OCI-LY7 (cell line): ENCODE data around the gene KPNA1. TPM values are rescaled to one million over a fixed set of nuclear protein-coding genes. Genes with fewer than 3 reads are reported as not detected.
A peak's percentile ranks its signal among the peaks of the same experiment; 100 is the strongest.

Source experiments
- BruUV-seq: library from RNA; stranded (reverse); fragments of 400-500 nt; replicated peaks from 2 replicates; lab custom pipeline; 2021; lab: Mats Ljungman, UMichigan
- CTCF ChIA-PET: fragments of 300-600 bp; sonication (Branson Sonifier 250); formaldehyde crosslinking; loops from one replicate; lab custom pipeline; 2022; ENCODE audit warnings: antibody characterized with exemption; ENCODE audit not compliant: unreplicated experiment; lab: Charles Lee
- POLR2A ChIA-PET: fragments of 300-600 bp; sonication (Branson Sonifier 250); formaldehyde crosslinking; loops from one replicate; lab custom pipeline; 2022; ENCODE audit warnings: antibody characterized with exemption; lab: Charles Lee
- DNase-seq: peaks from one replicate; pipeline ENCODE4 v3.0.0-alpha.2; 2015; ENCODE audit warnings: low spot score
- H2AFZ ChIP-seq: fragments of 200-600 bp; sonication (generic), shearing (Covaris generic); 2 replicates; pipeline ENCODE4 v1.6.1; 2014; ENCODE audit warnings: mild to moderate bottlenecking, antibody characterized with exemption, low read length, moderate library complexity
- H3K27ac ChIP-seq: fragments of 200-600 bp; sonication (generic); 2 replicates; pipeline ENCODE4 v1.5.1; 2014; ENCODE audit warnings: mixed run types, low read depth, mild to moderate bottlenecking, moderate library complexity, low read length, inconsistent platforms; ENCODE audit not compliant: poor library complexity, severe bottlenecking
- H3K36me3 ChIP-seq: fragments of 200-600 bp; sonication (generic); 2 replicates; pipeline ENCODE4 v1.6.1; 2014; ENCODE audit warnings: mild to moderate bottlenecking, antibody characterized with exemption, low read length, moderate library complexity, mixed read lengths; ENCODE audit not compliant: insufficient read depth
- H3K4me1 ChIP-seq: fragments of 200-600 bp; sonication (generic); 2 replicates; pipeline ENCODE4 v1.5.1; 2014; ENCODE audit warnings: mild to moderate bottlenecking, low read length; ENCODE audit not compliant: insufficient read depth, poor library complexity, severe bottlenecking
- H3K4me2 ChIP-seq: fragments of 200-600 bp; sonication (generic); 2 replicates; pipeline ENCODE4 v1.6.1; 2014; ENCODE audit warnings: mild to moderate bottlenecking, low read length
- H3K4me3 ChIP-seq: fragments of 200-600 bp; sonication (generic); 2 replicates; pipeline ENCODE4 v1.5.1; 2014; ENCODE audit warnings: mild to moderate bottlenecking, low read depth, low read length; ENCODE audit not compliant: poor library complexity, severe bottlenecking
- H3K79me2 ChIP-seq: fragments of 200-600 bp; sonication (generic); 2 replicates; pipeline ENCODE4 v1.6.1; 2016; ENCODE audit warnings: low read depth, mild to moderate bottlenecking, low read length, moderate library complexity, mixed read lengths; ENCODE audit not compliant: insufficient read depth
- H3K9me2 ChIP-seq: fragments of 200-600 bp; sonication (generic); 2 replicates; pipeline ENCODE4 v1.6.1; 2016; ENCODE audit warnings: mild to moderate bottlenecking, low read length, mixed read lengths; ENCODE audit not compliant: insufficient read depth
- H3K9me3 ChIP-seq: fragments of 200-600 bp; sonication (generic); 2 replicates; pipeline ENCODE4 v1.6.1; 2014; ENCODE audit warnings: mild to moderate bottlenecking, mixed run types, low read length, mixed read lengths
- H4K20me1 ChIP-seq: fragments of 200-600 bp; sonication (generic); 2 replicates; pipeline ENCODE4 v1.6.1; 2014; ENCODE audit warnings: mild to moderate bottlenecking, antibody characterized with exemption, low read length, moderate library complexity, mixed read lengths; ENCODE audit not compliant: insufficient read depth
- EZH2phosphoT487 ChIP-seq: fragments of 200-600 bp; sonication (generic); IDR thresholded peaks from 2 replicates; pipeline ENCODE4 v1.6.1; 2018; ENCODE audit warnings: low read depth, borderline replicate concordance, mild to moderate bottlenecking, mixed run types, antibody characterized with exemption, low read length, moderate library complexity, mixed read lengths
- intact Hi-C: fragments of 100-400 bp; cut with micrococcal nuclease; formaldehyde crosslinking; loops from one replicate; pipeline ENCODE4 v1.10.0; 2022; ENCODE audit not compliant: unreplicated experiment
- total RNA-seq, 2 experiments: library from RNA; depleted of rRNA in 1 of 2; stranded (reverse); fragments of >200 nt in 1 of 2; shearing (Covaris generic) in 1 of 2; gene quantifications; 2 replicates each; pipeline ENCODE4 v1.2.3, GENCODE V29; 2014 to 2022
- TF ChIP-seq, protein P1 (sequence below): fragments of 200-600 bp; sonication (generic); conservative IDR thresholded peaks from 2 replicates; pipeline ENCODE4 v1.5.1; 2014; ENCODE audit warnings: mild to moderate bottlenecking, antibody characterized with exemption, low read length, moderate library complexity, mixed read lengths

KPNA1 gene
- total RNA-seq, 2 experiments from 2014 or later, result 20.0 to 77.5 TPM

DNA sequence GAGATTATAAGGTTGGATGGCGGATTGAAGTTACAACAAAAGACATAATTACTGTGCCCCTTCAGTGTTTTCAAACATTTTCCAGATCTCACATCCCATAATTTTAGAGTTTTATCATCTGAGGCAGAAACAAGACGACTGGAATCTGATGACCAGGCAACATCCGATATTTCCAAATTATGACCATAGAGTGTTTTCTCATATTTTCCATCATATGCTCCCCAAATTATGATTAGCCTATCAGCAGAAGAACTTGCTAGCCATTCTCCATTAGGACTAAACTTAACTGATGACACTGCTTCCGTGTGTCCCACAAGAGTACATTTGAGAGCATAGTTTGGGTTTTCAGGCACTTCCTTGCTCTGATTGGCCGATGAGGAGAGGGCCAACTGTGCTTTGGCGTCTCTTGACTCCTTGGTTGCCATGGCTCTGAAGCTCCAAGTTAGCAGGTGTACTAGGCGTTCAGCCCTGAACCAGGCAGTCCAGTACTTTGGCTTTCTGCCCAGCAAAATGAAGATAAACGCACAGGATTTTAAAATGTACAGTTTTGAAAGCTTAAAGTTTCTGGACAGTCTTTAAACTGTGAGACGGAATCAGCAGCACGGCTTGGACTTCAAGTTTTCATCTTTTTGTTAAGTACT, 99.5 kb downstream of the KPNA1 start:
- TSS peak; percentile 83 for BruUV-seq
- Histone ChIP-seq H3K27ac (peak overlapping the region; percentile 87), H3K4me1 (peaks cover 38% of the 10 kb centered on the region), H3K9me2 (no peaks in the 10 kb centered on the region), H3K4me2 (peak overlapping the region; percentile 98), H3K36me3 (peaks cover 30% of the 10 kb centered on the region), H2AFZ (peak overlapping the region; percentile 62; the same call in 1 of the 2 replicates), H4K20me1 (no peaks in the 10 kb centered on the region), H3K79me2 (peaks cover 35% of the 10 kb centered on the region), H3K9me3 (no peaks in the 10 kb centered on the region), H3K4me3 (peak overlapping the region; percentile 85)
- POLR2A ChIA-PET, result interaction anchor here (1.4 to 3.5 kb wide), 6 partner anchors 8 to 378 kb away, joined by 4 to 44 read pairs (median 6); partner anchors contain the start of genes FAM162A, HSPBAP1 and MIX23
- DNase-seq, result peak; percentile 77
- CTCF ChIA-PET, result no interaction called here
- intact Hi-C loops, result loop anchor here (5.0 to 10.0 kb wide), 3 partner anchors 97 to 868 kb away; partner anchors contain the start of genes HSPBAP1, KPNA1, POLQ and SLC49A4
- TF ChIP-seq EZH2phosphoT487, result no peak
- TF ChIP-seq, protein P1, sequence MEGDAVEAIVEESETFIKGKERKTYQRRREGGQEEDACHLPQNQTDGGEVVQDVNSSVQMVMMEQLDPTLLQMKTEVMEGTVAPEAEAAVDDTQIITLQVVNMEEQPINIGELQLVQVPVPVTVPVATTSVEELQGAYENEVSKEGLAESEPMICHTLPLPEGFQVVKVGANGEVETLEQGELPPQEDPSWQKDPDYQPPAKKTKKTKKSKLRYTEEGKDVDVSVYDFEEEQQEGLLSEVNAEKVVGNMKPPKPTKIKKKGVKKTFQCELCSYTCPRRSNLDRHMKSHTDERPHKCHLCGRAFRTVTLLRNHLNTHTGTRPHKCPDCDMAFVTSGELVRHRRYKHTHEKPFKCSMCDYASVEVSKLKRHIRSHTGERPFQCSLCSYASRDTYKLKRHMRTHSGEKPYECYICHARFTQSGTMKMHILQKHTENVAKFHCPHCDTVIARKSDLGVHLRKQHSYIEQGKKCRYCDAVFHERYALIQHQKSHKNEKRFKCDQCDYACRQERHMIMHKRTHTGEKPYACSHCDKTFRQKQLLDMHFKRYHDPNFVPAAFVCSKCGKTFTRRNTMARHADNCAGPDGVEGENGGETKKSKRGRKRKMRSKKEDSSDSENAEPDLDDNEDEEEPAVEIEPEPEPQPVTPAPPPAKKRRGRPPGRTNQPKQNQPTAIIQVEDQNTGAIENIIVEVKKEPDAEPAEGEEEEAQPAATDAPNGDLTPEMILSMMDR, result no peak

DNA sequence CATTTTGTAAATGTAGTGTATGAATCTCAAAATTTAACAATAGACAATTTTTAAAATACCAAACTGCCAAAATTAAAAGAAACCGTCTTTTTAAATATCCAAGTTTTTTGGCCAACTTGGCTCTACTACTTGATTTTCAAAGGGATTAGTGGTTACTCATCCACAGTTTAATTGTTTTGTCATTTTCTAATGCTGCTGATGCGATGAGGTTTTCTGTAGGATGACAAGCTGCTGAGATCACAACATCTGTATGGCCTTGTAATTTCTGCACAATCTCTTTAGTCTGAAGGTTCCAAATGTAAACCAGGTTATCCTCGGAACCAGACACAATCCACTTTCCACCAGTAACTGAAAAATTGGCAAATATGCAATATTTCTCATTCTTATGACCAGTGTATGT, 100.3 kb downstream of the KPNA1 start:
- no peaks in the 10 kb centered on the region for H3K9me3 ChIP-seq
- no peak for TF ChIP-seq EZH2phosphoT487
- TF ChIP-seq, protein P1, result no peak
- peaks cover 35% of the 10 kb centered on the region for H3K79me2 ChIP-seq
- H4K20me1 ChIP-seq, result no peaks in the 10 kb centered on the region
- ChIA-PET CTCF (no interaction called here), POLR2A (interaction anchor here (2.4 kb wide), 1 partner anchor 102 kb away, joined by 7 read pairs; no protein-coding TSS in a partner anchor)
- H3K27ac ChIP-seq, result no peak overlapping the region
- peak overlapping the region; percentile 85 for H3K4me3 ChIP-seq
- no peaks in the 10 kb centered on the region for H3K9me2 ChIP-seq
- no peak overlapping the region for H2AFZ ChIP-seq
- peaks cover 39% of the 10 kb centered on the region for H3K36me3 ChIP-seq
- no peak for DNase-seq
- no TSS peak for BruUV-seq
- peaks cover 41% of the 10 kb centered on the region for H3K4me1 ChIP-seq
- peak overlapping the region; percentile 98 for H3K4me2 ChIP-seq
- intact Hi-C loops, result loop anchor here (10.0 kb wide), 1 partner anchor 380 kb away; the partner anchor contains the start of genes HSPBAP1 and SLC49A4

DNA sequence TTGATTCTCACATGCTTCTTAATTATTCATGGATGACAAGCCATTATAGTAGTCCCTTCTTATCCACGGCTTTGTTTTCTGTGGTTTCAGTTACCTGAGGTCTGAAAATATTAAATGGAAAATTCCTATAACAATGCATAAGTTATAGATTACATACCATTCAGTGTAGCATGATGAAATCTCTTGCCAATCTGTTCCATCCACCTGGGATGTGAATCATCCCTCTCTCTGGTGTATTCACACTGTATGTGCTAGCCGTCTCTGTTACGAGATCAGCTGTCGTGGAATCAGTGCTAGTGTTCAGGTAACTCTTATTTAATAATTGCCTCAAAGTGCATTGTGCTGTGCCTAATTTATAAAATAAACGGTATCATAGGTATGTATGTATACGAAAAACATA, 104.1 kb downstream of the KPNA1 start:
- POLR2A ChIA-PET, result interaction anchor here (0.6 kb wide), 2 partner anchors 111 to 627 kb away, joined by 3 to 4 read pairs; no protein-coding TSS in a partner anchor
- H3K27ac ChIP-seq, result no peak overlapping the region
- DNase-seq, result no peak
- H3K36me3 ChIP-seq, result peaks cover 75% of the 10 kb centered on the region
- no peak overlapping the region for H2AFZ ChIP-seq
- H3K4me1 ChIP-seq, result peaks cover 27% of the 10 kb centered on the region
- peaks cover 23% of the 10 kb centered on the region for H3K79me2 ChIP-seq
- H3K4me3 ChIP-seq, result no peak overlapping the region
- TF ChIP-seq EZH2phosphoT487, result no peak
- no peaks in the 10 kb centered on the region for H4K20me1 ChIP-seq
- BruUV-seq, result no TSS peak
- H3K9me3 ChIP-seq, result no peaks in the 10 kb centered on the region
- CTCF ChIA-PET, result no interaction called here
- intact Hi-C loops, result loop anchor here (10.0 kb wide), 1 partner anchor 384 kb away; the partner anchor contains the start of genes HSPBAP1 and SLC49A4
- H3K4me2 ChIP-seq, result no peak overlapping the region
- no peaks in the 10 kb centered on the region for H3K9me2 ChIP-seq
